ENCODE data around the gene CDC34. TPM values are rescaled to one million over a fixed set of nuclear protein-coding genes. Genes with fewer than 3 reads are reported as not detected.
"Not testable (repeated sequence)": the region's sequence is repeated elsewhere in the genome, so short reads cannot be mapped to it uniquely, and the experiment has no call there.

CDC34 gene
- total RNA-seq, 1 experiment from 2014 or later: 129 TPM

- DNase-seq (ENCODE audit: low spot score); H3K4me1 Mint-ChIP-seq; ATAC-seq; H3K36me3 Mint-ChIP-seq; H3K4me3 Mint-ChIP-seq; POLR2A ChIA-PET; H3K27ac Mint-ChIP-seq; H3K9me3 Mint-ChIP-seq: not testable (repeated sequence)
- H3K27me3 Mint-ChIP-seq (ENCODE audit: low read depth): peaks cover 14% of the 10 kb centered on the region
- CTCF ChIA-PET: interaction anchor here (1.0 to 5.3 kb wide), 8 partner anchors 10 to 276 kb away, joined by 3 to 32 read pairs (median 8); partner anchors contain the start of genes CDC34 and RNF126
Observed at GRCh38 chr19:585146-585545, 53.6 kb downstream of the CDC34 start.

DNA sequence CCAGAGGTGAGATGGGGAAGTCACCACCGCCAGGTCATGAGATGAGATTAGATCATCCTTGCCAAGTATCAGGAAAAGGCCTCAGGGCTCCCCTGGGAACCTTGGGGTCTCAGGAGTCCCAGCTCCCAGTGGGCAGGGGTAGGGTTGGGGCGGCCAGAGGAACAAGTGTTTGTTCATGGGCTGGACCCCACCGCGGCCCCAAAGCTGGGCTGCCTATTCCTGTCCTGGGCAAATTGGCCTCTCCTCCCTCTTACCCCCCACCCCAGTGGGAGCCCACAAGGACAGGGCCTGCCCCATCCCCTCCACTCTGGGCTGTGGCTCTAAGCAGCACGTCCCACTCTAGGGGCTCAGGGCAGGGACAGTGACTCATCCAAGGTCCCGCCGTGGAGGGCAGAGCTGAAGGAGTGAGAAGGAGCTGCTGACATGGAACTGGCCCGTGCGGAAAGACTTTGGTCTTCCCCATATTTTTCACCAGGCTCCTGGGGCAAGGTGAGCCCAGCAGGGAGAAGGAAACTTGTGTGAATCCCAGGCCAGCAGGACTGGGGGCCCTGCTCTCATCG lies 54.1 kb downstream of the CDC34 start:
- ATAC-seq (no peak), DNase-seq (ENCODE audit: low spot score) (no peak)
- Mint-ChIP-seq H3K27me3 (ENCODE audit: low read depth) (peaks cover 17% of the 10 kb centered on the region), H3K9me3 (no peaks in the 10 kb centered on the region), H3K36me3 (0 out of 2 replicates have a peak, but pooled peaks cover 2% of the 10 kb centered on the region), H3K4me3 (no peak overlapping the region), H3K27ac (no peak overlapping the region), H3K4me1 (peaks cover 4% of the 10 kb centered on the region; the same call in 1 of the 2 replicates)
- no peak for TF ChIP-seq ZMAT4 (CRISPR knock-in tag; IDR thresholded peaks at IDR 0.05)
- no peak for TF ChIP-seq FOXJ3 (CRISPR knock-in tag; IDR thresholded peaks at IDR 0.05; ENCODE audit: borderline replicate concordance)
- TF ChIP-seq ZNF671 (CRISPR knock-in tag; IDR thresholded peaks at IDR 0.05): no peak
- TF ChIP-seq GRHL2 (CRISPR knock-in tag; IDR thresholded peaks at IDR 0.05; ENCODE audit: insufficient replicate concordance, severe bottlenecking): no peak
- TF ChIP-seq CREB1 (CRISPR knock-in tag; IDR thresholded peaks at IDR 0.05): no peak
- no peak for TF ChIP-seq RORB (CRISPR knock-in tag; IDR thresholded peaks at IDR 0.05)
- TF ChIP-seq ZNF396 (CRISPR knock-in tag; IDR thresholded peaks at IDR 0.05; ENCODE audit: borderline replicate concordance): no peak
- TF ChIP-seq, protein P1, sequence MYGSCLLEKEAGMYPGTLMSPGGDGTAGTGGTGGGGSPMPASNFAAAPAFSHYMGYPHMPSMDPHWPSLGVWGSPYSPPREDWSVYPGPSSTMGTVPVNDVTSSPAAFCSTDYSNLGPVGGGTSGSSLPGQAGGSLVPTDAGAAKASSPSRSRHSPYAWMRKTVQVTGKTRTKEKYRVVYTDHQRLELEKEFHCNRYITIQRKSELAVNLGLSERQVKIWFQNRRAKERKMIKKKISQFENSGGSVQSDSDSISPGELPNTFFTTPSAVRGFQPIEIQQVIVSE (CRISPR knock-in tag; IDR thresholded peaks at IDR 0.05; ENCODE audit: borderline replicate concordance): no peak
- no peak for TF ChIP-seq SOX15 (CRISPR knock-in tag; IDR thresholded peaks at IDR 0.05)
- TF ChIP-seq, protein P2, sequence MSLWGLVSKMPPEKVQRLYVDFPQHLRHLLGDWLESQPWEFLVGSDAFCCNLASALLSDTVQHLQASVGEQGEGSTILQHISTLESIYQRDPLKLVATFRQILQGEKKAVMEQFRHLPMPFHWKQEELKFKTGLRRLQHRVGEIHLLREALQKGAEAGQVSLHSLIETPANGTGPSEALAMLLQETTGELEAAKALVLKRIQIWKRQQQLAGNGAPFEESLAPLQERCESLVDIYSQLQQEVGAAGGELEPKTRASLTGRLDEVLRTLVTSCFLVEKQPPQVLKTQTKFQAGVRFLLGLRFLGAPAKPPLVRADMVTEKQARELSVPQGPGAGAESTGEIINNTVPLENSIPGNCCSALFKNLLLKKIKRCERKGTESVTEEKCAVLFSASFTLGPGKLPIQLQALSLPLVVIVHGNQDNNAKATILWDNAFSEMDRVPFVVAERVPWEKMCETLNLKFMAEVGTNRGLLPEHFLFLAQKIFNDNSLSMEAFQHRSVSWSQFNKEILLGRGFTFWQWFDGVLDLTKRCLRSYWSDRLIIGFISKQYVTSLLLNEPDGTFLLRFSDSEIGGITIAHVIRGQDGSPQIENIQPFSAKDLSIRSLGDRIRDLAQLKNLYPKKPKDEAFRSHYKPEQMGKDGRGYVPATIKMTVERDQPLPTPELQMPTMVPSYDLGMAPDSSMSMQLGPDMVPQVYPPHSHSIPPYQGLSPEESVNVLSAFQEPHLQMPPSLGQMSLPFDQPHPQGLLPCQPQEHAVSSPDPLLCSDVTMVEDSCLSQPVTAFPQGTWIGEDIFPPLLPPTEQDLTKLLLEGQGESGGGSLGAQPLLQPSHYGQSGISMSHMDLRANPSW (CRISPR knock-in tag; conservative IDR thresholded peaks at IDR 0.05; ENCODE audit: low read depth): no peak
- no peak for TF ChIP-seq JAZF1 (CRISPR knock-in tag; IDR thresholded peaks at IDR 0.05)
- no peak for TF ChIP-seq IRF2 (CRISPR knock-in tag; IDR thresholded peaks at IDR 0.05; ENCODE audit: borderline replicate concordance, low read depth)
- TF ChIP-seq, protein P3, sequence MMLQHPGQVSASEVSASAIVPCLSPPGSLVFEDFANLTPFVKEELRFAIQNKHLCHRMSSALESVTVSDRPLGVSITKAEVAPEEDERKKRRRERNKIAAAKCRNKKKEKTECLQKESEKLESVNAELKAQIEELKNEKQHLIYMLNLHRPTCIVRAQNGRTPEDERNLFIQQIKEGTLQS (CRISPR knock-in tag; conservative IDR thresholded peaks at IDR 0.05): no peak
- no peak for TF ChIP-seq RELA (CRISPR knock-in tag; IDR thresholded peaks at IDR 0.05; ENCODE audit: borderline replicate concordance)
- TF ChIP-seq ZNF138 (CRISPR knock-in tag; conservative IDR thresholded peaks at IDR 0.05): no peak
- TF ChIP-seq TP53 (CRISPR knock-in tag; IDR thresholded peaks at IDR 0.05): no peak
- no peak for TF ChIP-seq PREB (CRISPR knock-in tag; IDR thresholded peaks at IDR 0.05; ENCODE audit: borderline replicate concordance)
- TF ChIP-seq PRRX2 (CRISPR knock-in tag; IDR thresholded peaks at IDR 0.05): no peak
- CTCF ChIA-PET: interaction anchor here (0.6 to 5.3 kb wide), 7 partner anchors 10 to 156 kb away, joined by 3 to 32 read pairs (median 4); no protein-coding TSS in a partner anchor
- POLR2A ChIA-PET: interaction anchor here (0.7 kb wide), 1 partner anchor 29 kb away, joined by 9 read pairs; no protein-coding TSS in a partner anchor
